NCI-H1092 (cell line): ENCODE data around the gene DUXB.

Experiments
- DNase-seq: peaks from one replicate; lab custom pipeline; 2025; lab: John Stamatoyannopoulos, UW

The DUXB gene

GRCh38 chr16:75701361-75701760 lies at the start of gene DUXB:
TSS of gene DUXB (minus strand) at chr16:75701461. CDS start at chr16:75701418, 43 bp downstream.
- DNase-seq = no peak

DNA sequence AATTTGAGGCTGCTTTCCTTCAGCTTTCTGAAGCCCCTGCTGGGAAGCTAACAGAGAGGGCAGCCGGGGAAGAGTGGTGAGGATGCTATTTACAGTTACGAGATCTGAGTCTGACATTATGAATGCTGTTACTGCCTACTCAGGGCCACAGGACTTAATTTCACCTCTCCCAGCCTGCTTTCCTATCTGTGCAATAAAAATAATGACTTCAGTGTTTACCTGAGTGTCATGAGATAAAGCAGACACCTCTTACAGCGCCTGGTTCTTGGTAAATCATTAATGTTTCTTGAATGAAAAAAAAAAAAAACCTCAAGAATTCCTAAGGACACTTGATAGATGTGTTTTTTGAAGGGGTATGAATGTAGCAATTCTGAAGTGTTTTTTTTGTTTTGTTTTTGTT lies 49.3 kb upstream of the DUXB start:
- no peak for DNase-seq

- DNase-seq = no peak
Observed at GRCh38 chr16:75746359-75746758, 45.1 kb upstream of the DUXB start.

GRCh38 chr16:75745823-75746222 lies 44.6 kb upstream of the DUXB start:
- DNase-seq = no peak

DNA sequence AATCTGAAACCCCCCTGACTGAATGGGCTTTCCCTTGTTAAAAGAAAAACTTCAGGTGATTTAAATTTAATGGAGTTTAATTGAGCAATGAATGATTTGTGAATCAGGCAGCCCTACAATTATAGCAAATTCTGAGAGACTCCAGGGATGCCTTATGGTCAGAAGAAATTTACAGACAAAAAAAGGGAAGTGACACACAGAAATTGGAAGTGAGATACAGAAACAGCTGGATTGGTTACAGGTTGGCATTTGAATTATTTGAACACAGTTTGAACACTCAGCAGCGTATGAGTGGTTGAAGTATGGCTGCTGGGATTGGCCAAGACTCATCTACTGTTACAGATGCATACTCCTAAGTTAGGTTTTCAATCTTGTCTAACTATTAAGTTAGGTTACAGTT lies 44.0 kb upstream of the DUXB start:
- no peak for DNase-seq

DNA sequence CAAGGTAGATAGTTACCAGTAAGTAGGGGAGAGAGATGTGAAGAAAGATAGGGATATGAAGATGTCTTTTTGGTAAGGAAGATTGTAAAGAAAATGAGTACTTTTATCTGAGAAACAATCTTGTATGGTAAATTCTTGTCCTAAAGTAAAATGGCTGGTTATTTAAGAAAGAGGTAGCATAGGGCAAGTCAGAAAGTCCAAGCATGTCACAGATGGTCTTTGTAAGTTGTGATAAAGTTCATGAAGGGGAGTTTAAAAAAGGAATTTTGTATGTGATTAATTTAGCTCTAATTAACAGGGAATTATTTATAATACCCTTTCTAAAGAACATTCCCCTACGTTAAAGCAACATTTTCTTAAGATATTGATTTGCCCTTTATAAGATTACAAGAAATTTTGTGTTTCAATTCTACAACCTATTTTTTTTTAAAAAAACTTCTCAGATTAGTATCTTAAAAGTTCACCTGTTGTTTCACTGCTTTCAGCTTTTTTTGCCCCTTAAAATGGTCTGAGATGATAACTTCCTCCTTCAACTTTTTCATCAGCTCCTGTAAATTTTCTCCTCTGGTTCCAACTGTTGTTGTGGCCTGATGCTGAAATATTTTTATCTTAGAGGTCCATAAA lies 41.3 kb upstream of the DUXB start:
- no peak for DNase-seq

- DNase-seq = no peak
Observed at GRCh38 chr16:75733305-75734211, 32.3 kb upstream of the DUXB start.

DNA sequence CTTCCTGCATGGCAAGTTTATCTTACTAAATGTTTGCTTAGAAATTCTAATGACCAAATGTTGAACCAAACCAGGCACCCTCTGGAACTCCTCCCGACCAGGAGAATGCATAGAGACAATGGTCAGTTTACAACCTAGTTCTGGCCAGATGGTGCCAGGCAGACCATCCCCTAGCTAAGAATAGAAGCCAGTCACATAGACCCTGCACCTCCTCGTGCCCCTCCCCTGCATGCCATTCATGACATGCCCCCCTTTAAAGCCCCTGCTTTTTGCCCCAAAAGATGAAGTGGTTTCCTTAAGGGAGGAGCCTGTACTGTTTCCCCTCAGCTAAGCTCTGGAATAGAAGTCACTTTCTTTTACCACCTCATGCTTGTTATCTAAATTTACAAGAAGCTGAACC lies 31.6 kb upstream of the DUXB start:
- no peak for DNase-seq

DNA sequence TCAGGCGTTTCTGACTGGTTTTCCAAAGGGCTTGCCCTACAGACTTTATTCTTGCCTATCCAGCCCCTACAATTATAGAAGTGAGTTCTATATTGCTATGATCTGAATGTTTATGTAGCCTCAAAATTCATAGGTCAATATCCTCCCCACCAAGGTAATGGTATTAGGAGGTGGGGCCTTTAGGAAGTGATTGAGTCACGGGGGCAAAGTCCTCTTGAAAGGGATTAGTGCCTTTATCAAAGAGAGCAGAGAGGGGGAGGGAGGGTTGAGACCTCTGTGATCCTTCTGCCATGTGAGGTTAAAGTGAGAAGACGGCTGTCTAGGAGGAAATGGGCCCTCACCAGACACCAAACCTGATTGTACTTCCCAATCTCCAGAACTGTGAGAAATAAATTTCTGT lies 26.0 kb upstream of the DUXB start:
- DNase-seq = no peak

DNA sequence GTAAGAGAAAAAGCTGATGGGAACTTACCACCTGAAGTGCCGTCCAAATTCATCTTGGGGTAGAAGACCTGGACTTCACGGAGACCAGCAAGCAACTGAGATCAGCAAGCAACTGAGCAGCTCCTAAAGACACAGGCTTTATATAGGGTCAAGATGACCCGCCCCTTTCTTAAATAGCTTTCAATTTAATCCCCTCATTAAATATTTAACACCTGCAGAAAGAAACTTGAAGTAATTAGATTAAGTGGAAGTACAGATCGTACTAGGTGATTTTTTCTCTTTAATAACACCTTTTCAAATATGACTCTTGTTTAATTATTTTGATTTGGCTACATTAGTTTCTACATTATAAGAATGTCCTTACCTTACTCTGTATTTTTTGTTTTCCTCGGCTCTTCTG lies 25.1 kb upstream of the DUXB start, which contains the start of gene CPHXL:
Gene CPHXL (minus strand): TSS at position 101 of the 400 bp plus-strand sequence. CDS start 48 bp downstream, at position 53.
- DNase-seq = no peak

DNA sequence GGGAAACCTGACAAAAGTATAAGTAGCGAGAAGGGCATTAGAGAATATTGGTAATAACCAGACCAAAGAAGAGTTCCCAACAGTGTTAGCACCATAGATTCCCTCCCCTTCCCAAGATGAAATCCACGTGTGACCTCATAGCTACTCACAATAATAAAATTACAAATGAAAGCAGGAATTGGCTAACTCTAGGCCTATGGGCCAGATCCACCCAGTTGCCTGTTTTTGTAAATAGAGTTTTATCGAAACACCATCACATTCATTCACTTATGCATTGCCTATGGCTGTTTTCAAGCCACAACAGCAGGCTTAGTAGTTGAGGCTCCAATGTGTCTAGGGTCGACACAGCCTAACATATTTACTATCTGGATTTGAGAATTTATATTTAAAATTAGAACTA lies 17.2 kb upstream of the DUXB start:
- no peak for DNase-seq

- no peak for DNase-seq
Observed at GRCh38 chr16:75714661-75715060, 13.4 kb upstream of the DUXB start.

DNA sequence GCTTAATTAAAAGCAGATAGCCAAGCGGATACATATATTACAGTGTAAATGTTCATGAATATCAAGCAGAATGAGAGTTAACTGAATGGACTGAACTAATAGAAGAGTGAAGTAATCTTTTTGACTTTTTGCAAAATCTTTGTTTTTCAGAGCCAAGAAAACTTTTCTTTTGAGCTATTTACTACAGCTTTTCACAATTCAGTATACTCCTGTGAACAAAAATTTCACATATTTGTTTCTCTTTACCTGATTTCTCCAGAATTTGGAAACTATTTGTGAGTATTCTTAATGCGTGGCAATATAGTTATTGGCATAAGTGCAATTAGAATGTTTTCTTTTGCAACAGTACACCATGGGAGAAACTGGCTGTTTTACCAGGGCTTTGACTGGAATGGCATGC lies 9.1 kb upstream of the DUXB start:
- DNase-seq = no peak

DNA sequence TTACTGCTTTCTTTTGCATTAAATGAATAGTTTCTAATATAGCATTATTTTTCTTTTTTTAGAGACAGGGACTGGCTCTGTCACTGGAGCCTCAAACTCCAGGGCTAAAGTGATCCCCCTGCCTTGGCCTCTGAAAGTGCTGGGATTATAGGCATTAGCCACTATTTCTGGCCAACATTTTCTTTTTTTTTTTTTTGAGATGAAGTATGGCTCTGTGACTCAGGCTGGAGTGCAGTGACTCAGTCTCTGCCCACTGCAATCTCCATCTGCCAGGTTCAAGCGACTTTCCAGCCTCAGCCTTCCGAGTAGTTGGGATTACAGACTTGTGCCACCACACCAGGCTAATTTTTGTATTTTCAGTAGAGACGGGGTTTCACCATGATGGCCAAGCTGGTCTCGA lies 2.0 kb upstream of the DUXB start:
- no peak for DNase-seq

DNA sequence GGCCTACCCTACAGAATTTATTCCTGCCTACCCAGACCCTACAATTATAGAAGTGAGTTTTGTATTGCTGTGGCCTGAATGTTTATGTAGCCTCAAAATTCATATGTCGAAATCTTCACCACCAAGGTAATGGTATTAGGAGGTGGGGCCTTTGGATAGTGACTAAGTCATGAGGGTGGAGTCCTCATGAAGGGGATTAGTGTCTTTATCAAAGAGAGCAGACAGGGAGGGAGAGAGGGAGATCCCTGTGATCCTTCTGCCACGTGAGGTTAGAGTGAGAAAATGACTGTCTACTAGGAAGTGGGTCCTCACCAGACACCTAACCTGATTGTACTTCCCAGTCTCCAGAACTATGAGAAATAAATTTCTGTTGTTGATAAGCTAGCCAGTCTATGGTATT lies 981 bp upstream of the DUXB start:
- no peak for DNase-seq

DNA sequence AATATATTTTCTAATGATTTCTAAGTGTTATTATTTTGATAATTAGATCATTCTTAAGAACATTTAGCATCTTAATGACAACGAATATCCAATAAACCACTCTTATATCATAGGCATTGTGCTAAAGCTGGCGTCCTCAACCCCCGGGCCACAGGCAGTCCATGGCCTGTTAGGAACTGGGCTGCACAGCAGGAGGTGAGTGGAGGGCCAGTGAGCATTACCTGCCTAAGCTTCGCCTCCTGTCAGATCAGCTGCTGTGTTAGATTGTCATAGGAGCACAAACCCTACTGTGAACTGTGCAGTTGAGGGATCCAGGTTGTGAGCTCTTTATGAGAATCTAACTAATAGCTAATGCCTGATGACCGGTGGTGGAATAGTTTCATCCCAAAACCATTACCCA lies 3.7 kb downstream of the DUXB start:
- no peak for DNase-seq

- no peak for DNase-seq
Observed at GRCh38 chr16:75695708-75696107, 5.6 kb downstream of the DUXB start.

DNA sequence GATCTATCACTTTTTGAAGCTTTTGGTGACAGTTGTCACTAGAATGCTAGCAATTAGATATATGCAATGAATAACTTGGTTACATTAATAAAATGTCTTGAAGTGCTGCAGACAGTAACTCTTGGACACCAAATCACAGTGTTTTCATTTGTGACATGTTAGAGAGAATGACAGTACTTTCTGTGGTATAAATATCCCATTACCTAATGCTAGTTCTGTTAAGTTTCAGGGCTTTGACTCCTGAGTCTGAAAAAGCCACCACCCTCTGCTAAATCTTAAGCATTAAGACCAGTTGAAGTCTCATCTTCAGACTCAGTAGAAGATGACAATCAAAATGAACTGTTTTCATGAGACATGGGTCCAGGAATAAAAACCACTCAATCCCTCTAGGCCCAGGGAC lies 13.9 kb downstream of the DUXB start:
- DNase-seq = no peak

- no peak for DNase-seq
Observed at GRCh38 chr16:75682308-75682707, 19.0 kb downstream of the DUXB start.

GRCh38 chr16:75679366-75679765 lies 21.9 kb downstream of the DUXB start:
- no peak for DNase-seq

- no peak for DNase-seq
Observed at GRCh38 chr16:75676909-75677308, 24.4 kb downstream of the DUXB start, which contains the start of gene CPHXL2. TSS of gene CPHXL2 (minus strand) at chr16:75677009. CDS start at chr16:75676999, 10 bp downstream.

GRCh38 chr16:75667503-75667902 lies 33.8 kb downstream of the DUXB start:
- DNase-seq = no peak

DNA sequence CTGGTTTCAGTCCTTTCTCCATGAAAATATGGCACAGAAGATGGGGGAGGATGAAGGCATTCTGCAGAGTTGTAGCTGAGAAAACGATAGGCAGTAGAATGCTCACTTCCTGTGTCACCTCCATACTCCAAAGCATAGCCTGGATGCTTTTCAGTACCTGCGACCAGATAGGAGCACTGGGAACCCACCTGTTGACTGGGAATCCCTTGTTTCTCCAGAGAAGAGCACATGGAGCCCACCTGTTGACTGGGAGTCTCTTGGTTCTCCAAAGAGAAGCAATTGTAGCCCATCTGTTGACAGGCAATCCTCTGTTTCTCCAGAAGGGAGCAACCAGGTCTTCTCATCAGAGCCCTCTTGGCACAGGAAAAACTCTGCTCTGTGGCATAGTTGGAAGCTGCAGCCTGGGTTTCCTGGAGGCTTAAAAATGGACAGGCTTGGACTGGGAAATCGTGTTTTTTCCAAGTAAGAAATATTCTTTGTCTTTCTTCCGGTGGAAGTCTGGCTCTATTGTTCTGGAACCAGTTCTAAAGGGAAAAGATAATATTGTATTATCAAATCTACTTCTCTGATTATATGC lies 40.4 kb downstream of the DUXB start:
- DNase-seq = no peak
